ENCODE data around the gene ZNF865.

ZNF865 gene

GRCh38 chr19:55586976-55587668, 18.3 kb upstream of the ZNF865 start:
- DNase-seq (ENCODE audit: low spot score), result peak; percentile 95

DNA sequence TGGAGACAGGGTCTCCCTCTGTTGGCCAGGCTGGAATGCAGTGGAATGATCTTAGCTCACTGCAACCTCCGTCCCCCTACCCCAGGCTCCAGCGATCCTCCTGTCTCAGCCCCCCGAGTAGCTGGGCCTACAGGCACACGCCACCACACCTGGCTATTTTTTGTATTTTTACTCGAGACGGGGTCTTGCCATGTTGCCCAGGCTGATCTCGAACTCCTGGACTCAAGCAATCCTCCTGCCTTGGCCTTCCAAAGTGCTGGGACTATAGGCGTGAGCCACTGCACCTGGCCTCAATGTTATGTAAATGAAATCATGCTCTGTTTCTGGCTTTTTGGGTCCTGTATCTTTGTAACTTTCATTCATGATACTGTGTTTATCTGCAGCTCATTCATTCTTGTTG, 16.7 kb upstream of the ZNF865 start:
- no peak for DNase-seq (ENCODE audit: low spot score)

GRCh38 chr19:55590109-55590508, 15.3 kb upstream of the ZNF865 start:
- no peak for DNase-seq (ENCODE audit: low spot score)

- DNase-seq (ENCODE audit: low spot score), result peak; percentile 23
Measured at GRCh38 chr19:55590617-55591016, 14.8 kb upstream of the ZNF865 start.

DNA sequence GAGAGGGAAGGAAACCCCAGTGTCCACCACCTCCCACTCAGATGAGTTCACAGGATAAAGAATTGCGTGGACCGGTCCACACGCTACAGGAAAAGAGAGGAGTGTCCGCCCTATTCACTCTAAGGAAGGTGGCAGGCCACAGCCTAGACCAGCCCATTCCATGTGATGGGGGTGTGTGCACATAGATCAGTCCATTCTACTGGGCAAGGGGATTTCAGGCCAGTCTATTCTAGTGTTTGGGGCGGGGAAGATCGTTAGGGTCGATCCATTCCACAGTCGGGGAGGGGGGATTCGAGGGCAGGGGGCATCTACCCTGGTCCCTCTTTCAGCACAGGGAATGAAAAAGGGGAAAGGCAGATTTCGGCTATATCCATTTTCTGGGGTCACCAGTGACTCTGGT, 13.9 kb upstream of the ZNF865 start:
- DNase-seq (ENCODE audit: low spot score), result no peak

- DNase-seq (ENCODE audit: low spot score), result no peak
Measured at GRCh38 chr19:55592391-55593090, 12.9 kb upstream of the ZNF865 start.

- no peak for DNase-seq (ENCODE audit: low spot score)
Measured at GRCh38 chr19:55593096-55593772, 12.2 kb upstream of the ZNF865 start.

- DNase-seq (ENCODE audit: low spot score), result no peak
Measured at GRCh38 chr19:55594996-55595545, 10.4 kb upstream of the ZNF865 start.

DNA sequence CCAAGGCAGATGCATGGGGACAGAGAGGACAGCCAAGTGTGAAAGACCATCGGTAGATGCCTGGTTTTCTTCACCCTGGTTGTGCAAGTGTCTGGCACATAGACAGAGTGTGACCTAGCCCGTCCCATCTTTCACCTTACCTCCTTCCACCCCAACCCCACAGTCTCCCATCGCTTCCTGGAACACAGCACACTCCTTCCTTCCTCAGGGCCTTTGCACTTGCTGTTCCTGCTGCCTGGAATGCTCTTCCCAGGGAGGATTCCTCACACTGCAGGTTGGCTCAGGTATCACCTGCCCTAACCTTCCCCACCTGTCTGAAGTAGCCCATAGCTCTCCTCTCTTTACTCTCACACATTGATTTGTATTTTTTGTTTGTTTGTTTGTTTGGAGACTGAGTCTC, 9.1 kb upstream of the ZNF865 start:
- DNase-seq (ENCODE audit: low spot score), result no peak

DNA sequence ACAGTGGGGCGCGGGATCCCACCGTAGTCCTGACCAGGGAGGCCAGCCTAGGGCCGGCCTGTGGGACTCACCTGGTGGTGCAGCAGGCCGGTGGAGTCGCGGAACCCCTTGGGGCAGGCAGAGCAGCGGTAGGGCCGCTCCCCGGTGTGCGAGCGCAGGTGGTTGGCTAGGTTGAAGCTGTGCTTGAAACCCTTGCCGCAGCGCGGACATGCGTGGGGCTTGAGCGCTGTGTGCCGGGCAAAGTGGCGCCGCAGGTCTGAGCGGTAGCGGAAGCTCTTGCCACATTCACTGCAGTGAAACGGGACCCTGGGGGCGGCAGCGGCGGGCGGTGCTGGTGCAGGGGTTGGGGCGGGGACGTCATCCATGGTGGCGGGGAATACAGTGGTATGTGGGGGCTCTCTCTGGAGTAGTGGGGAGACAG, 7.9 kb upstream of the ZNF865 start:
- no peak for DNase-seq (ENCODE audit: low spot score)

GRCh38 chr19:55598034-55598433, 7.4 kb upstream of the ZNF865 start:
- DNase-seq (ENCODE audit: low spot score), result no peak

DNA sequence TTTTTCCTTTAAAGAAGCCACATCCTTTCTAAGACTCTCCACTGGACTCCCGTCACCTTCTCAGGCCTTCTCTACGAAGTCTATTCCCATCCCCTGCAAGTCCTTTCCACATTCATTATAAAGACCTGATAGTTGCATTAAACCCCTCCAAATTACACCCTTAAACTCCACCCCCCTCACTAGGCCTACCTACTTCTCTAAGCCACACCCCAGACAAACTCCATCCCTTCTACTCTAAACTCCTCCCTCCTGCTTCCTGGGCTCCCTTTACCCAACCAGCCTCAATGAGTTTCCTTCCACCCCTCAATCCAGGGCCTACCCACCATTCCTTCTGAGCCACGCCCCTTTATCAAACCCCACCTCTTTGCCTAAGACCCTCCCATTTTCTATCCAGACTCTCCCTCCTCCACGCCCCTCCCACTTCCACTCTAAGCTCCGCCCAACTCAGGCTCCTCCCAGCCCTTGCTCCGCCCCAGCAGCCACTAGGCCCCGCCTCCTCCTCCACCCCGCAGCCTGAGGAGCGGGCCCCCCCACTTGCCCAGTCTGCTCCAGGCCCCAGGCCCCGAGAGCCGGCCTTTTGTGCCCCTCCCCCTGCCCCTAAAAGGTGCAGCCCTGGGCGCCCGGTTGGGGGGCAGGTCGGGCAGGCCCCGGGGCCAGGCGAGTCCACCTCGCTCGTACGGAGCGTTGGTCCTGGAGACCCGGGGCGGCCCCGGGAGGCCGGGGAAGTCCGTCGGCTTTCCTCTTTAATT, 6.6 kb upstream of the ZNF865 start:
- DNase-seq (ENCODE audit: low spot score), result peak; percentile 91

DNA sequence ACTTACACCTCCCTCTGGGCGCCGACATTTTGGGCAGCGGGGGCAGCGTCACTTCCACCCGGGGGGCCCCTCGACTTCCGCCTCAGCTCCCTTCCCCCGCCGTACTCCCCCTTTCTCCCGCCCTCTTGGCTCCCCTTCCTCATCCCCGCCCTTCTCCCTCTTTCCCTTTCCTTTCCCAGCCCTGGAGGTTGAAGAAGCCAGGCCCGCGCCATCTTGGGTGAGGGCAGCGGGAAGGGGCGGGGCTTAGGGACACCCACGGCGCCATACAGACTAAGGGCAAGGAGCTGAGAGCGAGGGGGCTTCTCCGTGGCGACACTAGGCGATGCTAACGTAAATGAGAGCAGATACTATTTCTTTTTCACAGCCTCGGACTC, 6.0 kb upstream of the ZNF865 start, which contains the start of gene FIZ1:
FIZ1 (minus strand) TSS at position 50 of the 374 bp plus-strand sequence. CDS start 1,652 bp downstream, outside the sequence.
- DNase-seq (ENCODE audit: low spot score), result peak; percentile 95

DNA sequence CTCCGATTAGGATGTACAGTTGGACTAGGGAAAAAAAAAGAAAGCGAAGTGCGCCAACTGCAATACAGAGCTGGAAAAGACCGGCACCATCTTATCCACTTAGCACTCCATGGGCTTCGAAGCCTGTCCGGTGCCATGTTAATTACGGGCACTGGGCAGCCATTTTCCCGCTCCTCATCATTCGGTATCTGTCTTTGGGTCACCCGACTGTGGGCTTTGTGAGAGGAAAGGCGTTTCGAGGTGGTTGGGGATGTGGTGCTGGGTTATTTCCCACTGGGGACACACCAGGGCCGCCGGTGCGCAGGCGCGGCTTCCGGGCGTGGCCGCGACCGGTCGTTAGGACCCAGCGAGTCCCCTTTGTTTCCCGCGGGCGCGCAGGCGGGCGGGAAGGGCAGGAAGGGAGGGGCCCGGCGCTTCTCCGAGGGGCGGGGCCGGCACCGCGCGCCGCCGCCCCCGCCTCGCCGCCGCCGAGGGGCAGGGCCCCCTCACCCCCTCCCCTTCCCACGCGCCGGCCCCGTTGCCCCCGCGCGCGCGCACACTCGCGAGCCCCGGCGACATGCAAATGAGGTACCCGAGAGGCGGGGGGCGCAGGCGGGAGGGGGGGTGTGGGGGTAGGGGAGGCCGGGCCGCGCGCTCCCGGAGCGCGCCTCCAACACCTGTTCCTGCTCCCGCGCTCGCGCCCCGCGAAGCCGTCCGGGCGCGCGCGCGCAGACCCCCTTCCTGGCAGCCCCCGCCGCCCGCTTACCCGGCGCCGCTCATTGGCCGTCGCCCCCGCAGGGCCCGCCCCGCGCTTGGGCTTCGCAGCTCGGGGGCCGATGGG, 5.4 kb upstream of the ZNF865 start, which contains the start of gene ZNF524:
ZNF524 (plus strand) TSS at position 447 of the 820 bp plus-strand sequence. CDS start 1,825 bp downstream, outside the sequence.
- DNase-seq (ENCODE audit: low spot score), result peak; percentile 90

- no peak for DNase-seq (ENCODE audit: low spot score)
Measured at GRCh38 chr19:55600662-55601028, 4.8 kb upstream of the ZNF865 start.

DNA sequence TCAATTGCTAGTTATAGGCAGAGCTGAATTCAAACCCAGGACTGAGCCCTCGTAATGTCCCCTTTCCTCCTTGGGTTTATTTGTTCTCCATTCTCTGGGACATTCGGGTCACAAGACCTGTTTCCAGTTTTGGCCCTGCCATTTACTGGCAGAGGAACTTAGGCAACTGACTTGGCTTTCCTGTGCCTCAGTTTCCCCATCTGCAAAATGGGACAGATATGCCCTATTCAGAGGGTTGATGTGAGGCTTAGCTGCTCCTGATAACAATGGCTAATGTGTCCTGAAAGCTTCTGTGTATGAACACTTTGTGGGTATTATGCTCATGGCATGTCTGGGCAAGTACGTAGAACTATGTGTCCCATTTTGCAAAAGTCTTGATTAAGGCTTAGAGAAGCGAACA, 4.4 kb upstream of the ZNF865 start:
- DNase-seq (ENCODE audit: low spot score), result no peak

- DNase-seq (ENCODE audit: low spot score), result no peak
Measured at GRCh38 chr19:55602104-55603001, 3.1 kb upstream of the ZNF865 start.

GRCh38 chr19:55603115-55603514, 2.3 kb upstream of the ZNF865 start:
- no peak for DNase-seq (ENCODE audit: low spot score)

DNA sequence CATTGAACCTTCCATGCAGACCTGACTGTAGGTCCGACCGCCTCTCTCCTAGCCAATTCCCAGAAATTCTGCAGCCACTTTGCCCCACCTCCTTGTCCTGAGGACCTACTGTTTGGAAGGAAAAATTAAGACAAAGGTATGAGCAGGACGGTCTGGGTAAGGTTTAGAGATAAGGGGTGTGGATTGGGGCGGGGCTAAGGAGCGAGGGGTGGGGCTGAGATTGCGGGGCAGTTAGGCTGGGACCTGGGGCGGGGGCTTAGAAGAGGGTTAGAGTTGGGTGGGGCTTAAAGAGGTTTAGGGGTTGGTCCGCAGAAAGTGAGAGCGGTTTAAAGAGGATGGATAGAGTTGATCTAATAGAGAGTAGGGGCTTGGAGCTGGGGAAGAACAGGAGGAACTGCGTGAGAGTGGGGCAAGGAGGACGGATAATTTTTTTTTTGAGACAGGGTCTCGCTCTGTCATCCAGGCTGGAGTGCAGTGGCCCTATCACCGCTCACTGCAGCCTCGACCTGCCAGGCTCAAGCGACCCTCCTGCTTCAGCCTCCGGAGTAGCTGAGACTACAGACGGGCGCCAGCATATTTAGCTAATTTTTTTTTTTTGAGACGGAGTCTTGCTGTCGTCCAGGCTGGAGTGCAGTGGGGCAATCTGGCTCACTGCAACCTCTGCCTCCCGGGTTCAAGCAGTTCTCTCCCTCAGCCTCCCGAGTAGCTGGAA, 1.7 kb upstream of the ZNF865 start:
- DNase-seq (ENCODE audit: low spot score), result no peak

All from hepatic stellate cell (primary cell).